CD8-positive, alpha-beta memory T cell (primary cell): ENCODE data around the gene ACHE. TPM values are rescaled to one million over a fixed set of nuclear protein-coding genes. Genes with fewer than 3 reads are reported as not detected.

Experiments used
- CTCF ChIA-PET: fragments of 350-600 bp; sonication (Branson Sonifier 250); formaldehyde crosslinking; loops from one replicate; lab custom pipeline; 2021; ENCODE audit warnings: antibody characterized with exemption; lab: Charles Lee
- POLR2A ChIA-PET: fragments of 350-600 bp; sonication (Branson Sonifier 250); formaldehyde crosslinking; loops from one replicate; lab custom pipeline; 2021; ENCODE audit warnings: antibody characterized with exemption; lab: Charles Lee
- DNase-seq, 5 donors: peaks; one replicate each; pipeline versions ENCODE4 v3.0.0 to v3.0.0-alpha.2; 2020 to 2022; ENCODE audit warnings: mixed read lengths in 1 of 5
- H3K27ac ChIP-seq: one replicate; pipeline ENCODE4 v1.7.0; 2013; ENCODE audit warnings: low read depth, mild to moderate bottlenecking, low read length, moderate library complexity
- H3K27me3 ChIP-seq: 2 replicates; pipeline ENCODE4 v1.7.0; 2013; ENCODE audit warnings: low read length, mild to moderate bottlenecking; ENCODE audit not compliant: insufficient read depth, poor library complexity, severe bottlenecking
- H3K36me3 ChIP-seq: 2 replicates; pipeline ENCODE4 v1.7.0; 2013; ENCODE audit warnings: mild to moderate bottlenecking, low read length, moderate library complexity; ENCODE audit not compliant: insufficient read depth
- H3K4me1 ChIP-seq: 2 replicates; pipeline ENCODE4 v1.7.0; 2013; ENCODE audit warnings: mild to moderate bottlenecking, low read length, moderate library complexity; ENCODE audit not compliant: insufficient read depth
- H3K4me3 ChIP-seq: 2 replicates; pipeline ENCODE4 v1.7.0; 2013; ENCODE audit warnings: mild to moderate bottlenecking, low read length
- H3K9me3 ChIP-seq: 2 replicates; pipeline ENCODE4 v1.7.0; 2013; ENCODE audit warnings: mild to moderate bottlenecking, low read length
- H3K27ac Mint-ChIP-seq, 8 donors: one replicate each; pipeline ENCODE4 v1.8.0; 2020 to 2021; ENCODE audit warnings: mixed read lengths in 8 of 8, mild to moderate bottlenecking in 6 of 8, inconsistent platforms in 3 of 8, moderate library complexity in 3 of 8
- H3K27me3 Mint-ChIP-seq, 2 donors: one replicate each; pipeline ENCODE4 v1.8.0; 2020 to 2021; ENCODE audit warnings: mixed read lengths in 2 of 2, mild to moderate bottlenecking in 1 of 2, moderate library complexity in 1 of 2
- H3K36me3 Mint-ChIP-seq, 3 donors: one replicate each; pipeline ENCODE4 v1.8.0; 2020 to 2021; ENCODE audit warnings: mixed read lengths in 3 of 3, inconsistent platforms in 1 of 3, mild to moderate bottlenecking in 1 of 3
- H3K4me1 Mint-ChIP-seq, 3 donors: one replicate each; pipeline ENCODE4 v1.8.0; 2020 to 2021; ENCODE audit warnings: mixed read lengths in 3 of 3, inconsistent platforms in 1 of 3, mild to moderate bottlenecking in 1 of 3
- H3K4me3 Mint-ChIP-seq, 7 donors: one replicate each; pipeline ENCODE4 v1.8.0; 2020 to 2021; ENCODE audit warnings: mixed read lengths in 7 of 7, mild to moderate bottlenecking in 6 of 7, moderate library complexity in 4 of 7, inconsistent platforms in 2 of 7
- H3K9me3 Mint-ChIP-seq, 5 donors: one replicate each; pipeline ENCODE4 v1.8.0; 2020 to 2022; ENCODE audit warnings: mixed read lengths in 5 of 5, mild to moderate bottlenecking in 3 of 5, moderate library complexity in 2 of 5, inconsistent platforms in 1 of 5
- polyA plus RNA-seq: library from polyadenylated mRNA; unstranded; fragments of 300-500 nt; fragmentation: Illumina TruSeq; gene quantifications from one replicate; pipeline ENCODE4 v1.2.3, GENCODE V29; 2021
- total RNA-seq, 2 experiments: library from RNA; stranded (reverse); gene quantifications; one replicate each; pipeline ENCODE4 v1.2.3, GENCODE V29; 2021

ACHE gene
- total and polyA plus RNA-seq, 3 experiments from 2014 or later = 0.20 to 0.30 TPM; not detected in 1

- Histone ChIP-seq H3K36me3 (peaks cover 51% of the 10 kb centered on the region), H3K4me3 (no peak overlapping the region), H3K9me3 (no peaks in the 10 kb centered on the region), H3K4me1 (peaks cover 20% of the 10 kb centered on the region), H3K27me3 (no peaks in the 10 kb centered on the region), H3K27ac (no peak overlapping the region)
- Mint-ChIP-seq H3K36me3 (peaks cover 13 to 86% (median 17%) of the 10 kb centered on the region in 3 donors), H3K9me3 (no peaks in the 10 kb centered on the region), H3K4me1 (peaks cover 46 to 65% (median 64%) of the 10 kb centered on the region in 3 donors), H3K27me3 (peaks cover 0 to 2% of the 10 kb centered on the region in 2 donors), H3K27ac (peak overlapping the region in 3 of 8 donors; percentile 27 to 47 (median 44)), H3K4me3 (no peak overlapping the region)
- CTCF ChIA-PET = no interaction called here
- POLR2A ChIA-PET = interaction anchor here (0.9 kb wide), 1 partner anchor 13 kb away, joined by 3 read pairs; the partner anchor contains the start of gene TRIP6
- no peak for DNase-seq
These were observed 15.0 kb downstream of the ACHE start for GRCh38 chr7:100880645-100881044.

GRCh38 chr7:100879685-100880261, 15.9 kb downstream of the ACHE start:
- ChIA-PET CTCF (no interaction called here), POLR2A (interaction anchor here (0.6 to 0.9 kb wide), 2 partner anchors 12 to 451 kb away, joined by 3 to 6 read pairs; partner anchors contain the start of gene TRIP6)
- H3K4me3 Mint-ChIP-seq = peak overlapping the region in 1 of 7 donors; percentile 16
- no peaks in the 10 kb centered on the region for H3K9me3 Mint-ChIP-seq
- peaks cover 42% of the 10 kb centered on the region for H3K36me3 ChIP-seq
- DNase-seq = no peak
- peaks cover 21% of the 10 kb centered on the region for H3K4me1 ChIP-seq
- H3K36me3 Mint-ChIP-seq = peaks cover 7 to 84% (median 14%) of the 10 kb centered on the region in 3 donors
- H3K27ac ChIP-seq = no peak overlapping the region
- H3K27me3 ChIP-seq = no peaks in the 10 kb centered on the region
- H3K9me3 ChIP-seq = no peaks in the 10 kb centered on the region
- H3K27ac Mint-ChIP-seq = peak overlapping the region in 6 of 8 donors; percentile 42 to 92 (median 51)
- peaks cover 0 to 2% of the 10 kb centered on the region in 2 donors for H3K27me3 Mint-ChIP-seq
- no peak overlapping the region for H3K4me3 ChIP-seq
- H3K4me1 Mint-ChIP-seq = peaks cover 46 to 64% (median 64%) of the 10 kb centered on the region in 3 donors

- peaks cover 50 to 68% (median 61%) of the 10 kb centered on the region in 3 donors for H3K4me1 Mint-ChIP-seq
- H3K9me3 Mint-ChIP-seq = no peaks in the 10 kb centered on the region
- ChIA-PET CTCF (interaction anchor here (6.1 kb wide), 1 partner anchor 10 kb away, joined by 48 read pairs; the partner anchor contains the start of gene UFSP1), POLR2A (interaction anchor here (4.3 kb wide), 1 partner anchor 9 kb away, joined by 102 read pairs; the partner anchor contains the start of gene UFSP1)
- no peak overlapping the region for H3K4me3 ChIP-seq
- H3K27me3 Mint-ChIP-seq = peaks cover 0 to 2% of the 10 kb centered on the region in 2 donors
- H3K4me1 ChIP-seq = peaks cover 29% of the 10 kb centered on the region
- H3K27ac Mint-ChIP-seq = peak overlapping the region in 6 of 8 donors; percentile 29 to 79 (median 67)
- H3K27me3 ChIP-seq = no peaks in the 10 kb centered on the region
- H3K36me3 ChIP-seq = peaks cover 32% of the 10 kb centered on the region
- H3K36me3 Mint-ChIP-seq = peaks cover 4 to 75% (median 14%) of the 10 kb centered on the region in 3 donors
- no peak overlapping the region for H3K27ac ChIP-seq
- H3K9me3 ChIP-seq = no peaks in the 10 kb centered on the region
- H3K4me3 Mint-ChIP-seq = peak overlapping the region in 6 of 7 donors; percentile 1 to 63 (median 46)
- no peak for DNase-seq
These were observed 17.0 kb downstream of the ACHE start for GRCh38 chr7:100878685-100879084.

- H3K27me3 ChIP-seq = no peaks in the 10 kb centered on the region
- Mint-ChIP-seq H3K27me3 (peaks cover 0 to 2% of the 10 kb centered on the region in 2 donors), H3K9me3 (no peaks in the 10 kb centered on the region), H3K36me3 (peaks cover 4 to 71% (median 13%) of the 10 kb centered on the region in 3 donors), H3K4me1 (peaks cover 48 to 64% (median 61%) of the 10 kb centered on the region in 3 donors), H3K4me3 (peak overlapping the region in 5 of 7 donors; percentile 15 to 57 (median 32)), H3K27ac (peak overlapping the region in 6 of 8 donors; percentile 28 to 69 (median 54))
- H3K4me1 ChIP-seq = peaks cover 29% of the 10 kb centered on the region
- peaks cover 25% of the 10 kb centered on the region for H3K36me3 ChIP-seq
- POLR2A ChIA-PET = interaction anchor here (4.3 kb wide), 1 partner anchor 10 kb away, joined by 102 read pairs; the partner anchor contains the start of gene UFSP1
- H3K4me3 ChIP-seq = no peak overlapping the region
- no peak for DNase-seq
- H3K27ac ChIP-seq = no peak overlapping the region
- CTCF ChIA-PET = interaction anchor here (6.1 kb wide), 1 partner anchor 11 kb away, joined by 48 read pairs; the partner anchor contains the start of gene UFSP1
- H3K9me3 ChIP-seq = no peaks in the 10 kb centered on the region
These were observed 17.7 kb downstream of the ACHE start for GRCh38 chr7:100878013-100878412.

GRCh38 chr7:100875356-100875751, 20.3 kb downstream of the ACHE start:
- H3K4me1 ChIP-seq = peaks cover 29% of the 10 kb centered on the region
- peaks cover 48 to 58% (median 57%) of the 10 kb centered on the region in 3 donors for H3K4me1 Mint-ChIP-seq
- H3K36me3 ChIP-seq = peaks cover 8% of the 10 kb centered on the region
- H3K9me3 ChIP-seq = no peaks in the 10 kb centered on the region
- CTCF ChIA-PET = interaction anchor here (0.7 to 6.1 kb wide), 7 partner anchors 13 to 369 kb away, joined by 3 to 48 read pairs (median 4); partner anchors contain the start of genes SLC12A9 and UFSP1
- POLR2A ChIA-PET = interaction anchor here (0.7 to 4.3 kb wide), 13 partner anchors 8 to 726 kb away, joined by 3 to 102 read pairs (median 5); partner anchors contain the start of genes LAMTOR4, POP7, SLC12A9 and TRIM56
- peak overlapping the region; percentile 96 to 99 (median 99) for H3K4me3 Mint-ChIP-seq
- peak overlapping the region; percentile 86 for H3K27ac ChIP-seq
- H3K4me3 ChIP-seq = peak overlapping the region; percentile 84
- peak in 1 of 5 donors; percentile 15 for DNase-seq
- H3K9me3 Mint-ChIP-seq = no peaks in the 10 kb centered on the region
- H3K27me3 ChIP-seq = no peaks in the 10 kb centered on the region
- peak overlapping the region; percentile 91 to 99 (median 98) for H3K27ac Mint-ChIP-seq
- H3K27me3 Mint-ChIP-seq = peaks cover 0 to 2% of the 10 kb centered on the region in 2 donors
- peaks cover 0 to 57% (median 16%) of the 10 kb centered on the region in 3 donors for H3K36me3 Mint-ChIP-seq

GRCh38 chr7:100874577-100875355, 20.9 kb downstream of the ACHE start, which contains the start of gene SRRT:
TSS of gene SRRT (plus strand) at chr7:100875103. CDS start at chr7:100875591, 488 bp downstream.
- ChIA-PET CTCF (interaction anchor here (0.7 to 6.1 kb wide), 7 partner anchors 14 to 370 kb away, joined by 3 to 48 read pairs (median 4); partner anchors contain the start of genes SLC12A9 and UFSP1), POLR2A (interaction anchor here (0.6 to 4.3 kb wide), 14 partner anchors 8 to 726 kb away, joined by 3 to 102 read pairs (median 4); partner anchors contain the start of genes LAMTOR4, POP7, SLC12A9 and TRIM56)
- H3K36me3 Mint-ChIP-seq = peaks cover 0 to 54% (median 13%) of the 10 kb centered on the region in 3 donors

GRCh38 chr7:100874300-100874576, 21.4 kb downstream of the ACHE start:
- Mint-ChIP-seq H3K4me3 (peak overlapping the region; percentile 96 to 99 (median 99)), H3K27ac (peak overlapping the region; percentile 91 to 99 (median 98)), H3K9me3 (no peaks in the 10 kb centered on the region), H3K27me3 (no peaks in the 10 kb centered on the region), H3K4me1 (peaks cover 39 to 48% (median 47%) of the 10 kb centered on the region in 3 donors), H3K36me3 (peaks cover 0 to 49% (median 12%) of the 10 kb centered on the region in 3 donors)
- H3K4me3 ChIP-seq = peak overlapping the region; percentile 84
- H3K4me1 ChIP-seq = peaks cover 28% of the 10 kb centered on the region
- H3K27ac ChIP-seq = peak overlapping the region; percentile 86
- ChIA-PET CTCF (interaction anchor here (6.1 kb wide), 1 partner anchor 14 kb away, joined by 48 read pairs; the partner anchor contains the start of gene UFSP1), POLR2A (interaction anchor here (0.7 to 2.4 kb wide), 3 partner anchors 11 to 23 kb away, joined by 3 to 8 read pairs (median 3); no protein-coding TSS in a partner anchor)
- no peaks in the 10 kb centered on the region for H3K9me3 ChIP-seq
- no peaks in the 10 kb centered on the region for H3K27me3 ChIP-seq
- DNase-seq = no peak
- H3K36me3 ChIP-seq = peaks cover 8% of the 10 kb centered on the region

More at GRCh38 chr7:100874577-100875355, 20.9 kb downstream of the ACHE start, which contains the start of gene SRRT:
- H3K27ac ChIP-seq = peak within 1 kb of the TSS; percentile 86
- peak within 1 kb of the TSS; percentile 84 for H3K4me3 ChIP-seq
- Mint-ChIP-seq H3K27ac (peak within 1 kb of the TSS; percentile 91 to 99 (median 98)), H3K4me1 (peaks cover 44 to 53% (median 52%) of the 10 kb centered on the region in 3 donors), H3K4me3 (peak within 1 kb of the TSS; percentile 96 to 99 (median 99)), H3K9me3 (no peaks in the 10 kb centered on the region), H3K27me3 (no peaks in the 10 kb centered on the region)
- peaks cover 29% of the 10 kb centered on the region for H3K4me1 ChIP-seq
- no peaks in the 10 kb centered on the region for H3K27me3 ChIP-seq
- peak; percentile 97 to 98 (median 98) for DNase-seq
- H3K36me3 ChIP-seq = peaks cover 8% of the 10 kb centered on the region
- no peaks in the 10 kb centered on the region for H3K9me3 ChIP-seq
